GM21515 (cell line): Measurements from ENCODE around the gene SMC5.
"Not testable (repeated sequence)": the region's sequence is repeated elsewhere in the genome, so short reads cannot be mapped to it uniquely, and the experiment has no call there.

Source experiments
- ATAC-seq: cut with Tn5 transposase; IDR thresholded peaks from one replicate; pipeline ENCODE4 v1.9.1; 2021; ENCODE audit not compliant: unreplicated experiment

The SMC5 gene

GRCh38 chr9:70258692-70259511 is at the start of gene SMC5:
Gene SMC5 (plus strand): TSS chr9:70258978. CDS start chr9:70259079, 101 bp downstream.
- peak; percentile 81 for ATAC-seq

- no peak for ATAC-seq
Observed at GRCh38 chr9:70217029-70217428, 41.7 kb upstream of the SMC5 start.

GRCh38 chr9:70218767-70219166 is 40.0 kb upstream of the SMC5 start:
- ATAC-seq: no peak

GRCh38 chr9:70220216-70220615 is 38.6 kb upstream of the SMC5 start:
- ATAC-seq: no peak

GRCh38 chr9:70222354-70222753 is 36.4 kb upstream of the SMC5 start:
- ATAC-seq: no peak

- no peak for ATAC-seq
Observed at GRCh38 chr9:70228118-70228517, 30.7 kb upstream of the SMC5 start.

GRCh38 chr9:70228611-70229010 is 30.2 kb upstream of the SMC5 start:
- ATAC-seq: no peak

GRCh38 chr9:70229026-70229425 is 29.8 kb upstream of the SMC5 start:
- no peak for ATAC-seq

- no peak for ATAC-seq
Observed at GRCh38 chr9:70229579-70229978, 29.2 kb upstream of the SMC5 start.

- ATAC-seq: no peak
Observed at GRCh38 chr9:70232476-70232875, 26.3 kb upstream of the SMC5 start.

- ATAC-seq: not testable (repeated sequence)
Observed at GRCh38 chr9:70234208-70234607, 24.6 kb upstream of the SMC5 start.

- not testable (repeated sequence) for ATAC-seq
Observed at GRCh38 chr9:70245952-70246351, 12.8 kb upstream of the SMC5 start.

- no peak for ATAC-seq
Observed at GRCh38 chr9:70250221-70250620, 8.6 kb upstream of the SMC5 start.

- ATAC-seq: no peak
Observed at GRCh38 chr9:70255486-70255885, 3.3 kb upstream of the SMC5 start.

GRCh38 chr9:70256123-70256551 is 2.6 kb upstream of the SMC5 start:
- ATAC-seq: no peak

GRCh38 chr9:70257502-70257901 is 1.3 kb upstream of the SMC5 start:
- ATAC-seq: no peak

GRCh38 chr9:70257991-70258691 is 637 bp upstream of the SMC5 start:
- peak; percentile 45 for ATAC-seq

- no peak for ATAC-seq
Observed at GRCh38 chr9:70259512-70259802, 679 bp downstream of the SMC5 start.

- ATAC-seq: no peak
Observed at GRCh38 chr9:70260007-70260443, 1.2 kb downstream of the SMC5 start.

GRCh38 chr9:70260606-70261005 is 1.8 kb downstream of the SMC5 start:
- ATAC-seq: peak; percentile 22

- ATAC-seq: no peak
Observed at GRCh38 chr9:70261131-70261870, 2.5 kb downstream of the SMC5 start.

GRCh38 chr9:70262366-70262765 is 3.6 kb downstream of the SMC5 start:
- ATAC-seq: no peak
